H1 (cell line): ENCODE results near the gene GTPBP1. TPM values are rescaled to one million over a fixed set of nuclear protein-coding genes. Genes with fewer than 3 reads are reported as not detected.

Experiments used
- BCL11A ChIP-seq, 2 experiments: IDR thresholded peaks; one replicate each; pipeline ENCODE4 v1.6.1; 2011; ENCODE audit warnings: low read depth in 2 of 2, low read length in 2 of 2, mild to moderate bottlenecking in 2 of 2
- CEBPB ChIP-seq: IDR thresholded peaks from 2 replicates; pipeline ENCODE4 v1.6.1; 2012; ENCODE audit warnings: low read depth, low read length
- GABPA ChIP-seq: IDR thresholded peaks from 2 replicates; pipeline ENCODE4 v1.6.1; 2011; ENCODE audit warnings: mild to moderate bottlenecking, low read length, moderate library complexity, borderline replicate concordance; ENCODE audit not compliant: insufficient read depth
- KDM1A ChIP-seq: fragments of 200-600, 300-600 bp; sonication (generic); IDR thresholded peaks from 2 replicates; pipeline ENCODE4 v1.7.1; 2016; ENCODE audit warnings: mild to moderate bottlenecking, low read length, borderline replicate concordance
- SIN3A ChIP-seq, 2 experiments: IDR thresholded peaks in 1 of 2; conservative IDR thresholded peaks in 1 of 2; 2 replicates each; pipeline ENCODE4 v1.6.1; 2011 to 2012; ENCODE audit warnings: low read length in 2 of 2, improper control_type of control experiment in 1 of 2, low read depth in 1 of 2, mild to moderate bottlenecking in 1 of 2
- TCF12 ChIP-seq: IDR thresholded peaks from 2 replicates; pipeline ENCODE4 v1.6.1; 2011; ENCODE audit warnings: low read depth, mild to moderate bottlenecking, low read length
- polyA plus RNA-seq, 7 experiments: library from polyadenylated mRNA; depleted of rRNA in 3 of 7; stranded (reverse) in 5 of 7; unstranded in 2 of 7; fragments of >200 nt in 5 of 7; fragments of 200-250 nt in 2 of 7; gene quantifications; 1 replicate in 5 of 7; 2 replicates in 1 of 7; 4 replicates in 1 of 7; pipeline versions ENCODE4 v1.2.1 to v1.2.3, GENCODE V29; 2011 to 2013; ENCODE audit warnings: missing spikeins in 2 of 7, mixed read lengths in 2 of 7
- total RNA-seq: library from RNA; stranded (reverse); fragmentation: NEBNext Ultra II Directional; extraction: Animal tissue kit (Norgen Biotek cat#: 25700); gene quantifications from 2 replicates; pipeline ENCODE4 v1.2.1, GENCODE V29; 2021

GTPBP1 gene
- total and polyA plus RNA-seq, 2 of the 8 experiments (the other 6 are each of a cell fraction or from before 2014, with no cell fraction given), result 53.1 to 91.8 TPM

DNA sequence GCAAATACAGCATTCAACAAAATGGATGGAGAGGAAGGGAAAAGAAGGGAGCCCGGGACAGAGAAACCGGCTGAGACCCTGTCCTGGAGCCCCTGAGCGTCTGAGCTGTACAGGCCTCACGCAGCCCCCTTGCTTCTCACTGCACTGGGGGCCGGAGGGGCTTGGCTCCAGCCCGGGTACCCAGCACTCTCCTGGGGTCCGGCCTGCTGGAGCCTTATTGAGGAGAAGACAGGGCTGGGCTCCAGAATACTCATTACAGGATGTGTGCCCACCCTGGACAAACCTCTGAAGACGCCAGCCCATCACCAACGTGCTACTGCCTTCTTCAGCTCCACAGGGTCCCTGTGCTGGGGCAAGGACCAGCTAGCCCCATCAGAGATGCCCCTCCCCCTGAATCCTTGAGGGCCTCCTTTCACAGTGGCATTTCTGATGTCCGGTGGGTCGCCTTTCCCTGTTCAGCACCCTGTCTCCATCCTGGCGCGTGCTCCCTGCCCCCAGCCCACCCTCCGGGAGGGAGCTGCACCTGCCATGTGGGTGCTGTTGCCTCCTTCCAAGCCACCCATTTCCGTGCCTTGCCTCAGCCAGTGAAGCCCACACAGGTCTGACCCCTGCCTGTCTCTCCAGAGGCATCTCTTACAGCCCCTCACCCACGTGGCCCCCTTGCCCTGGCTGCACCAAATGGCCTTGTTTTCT is 64.7 kb downstream of the GTPBP1 start (continued):
- TF ChIP-seq KDM1A, result no peak
- TF ChIP-seq GABPA, result no peak
- TF ChIP-seq BCL11A (IDR thresholded peaks at IDR 0.05; ENCODE audit: low read depth in 2 of 2, low read length in 2 of 2), result no peak
- TF ChIP-seq TCF12, result no peak
- TF ChIP-seq SIN3A (conservative IDR thresholded peaks at IDR 0.05 in 1 of 2, IDR thresholded peaks at IDR 0.05 in 1 of 2; ENCODE audit: low read depth in 1 of 2, low read length in 2 of 2), result no peak
- no peak for TF ChIP-seq CEBPB
